ENCODE results near the gene ZNF568. TPM values are rescaled to one million over a fixed set of nuclear protein-coding genes. Genes with fewer than 3 reads are reported as not detected.

The ZNF568 gene
- total and polyA plus RNA-seq, 2 donors from 2014 or later = 6.5 to 13.1 TPM

DNA sequence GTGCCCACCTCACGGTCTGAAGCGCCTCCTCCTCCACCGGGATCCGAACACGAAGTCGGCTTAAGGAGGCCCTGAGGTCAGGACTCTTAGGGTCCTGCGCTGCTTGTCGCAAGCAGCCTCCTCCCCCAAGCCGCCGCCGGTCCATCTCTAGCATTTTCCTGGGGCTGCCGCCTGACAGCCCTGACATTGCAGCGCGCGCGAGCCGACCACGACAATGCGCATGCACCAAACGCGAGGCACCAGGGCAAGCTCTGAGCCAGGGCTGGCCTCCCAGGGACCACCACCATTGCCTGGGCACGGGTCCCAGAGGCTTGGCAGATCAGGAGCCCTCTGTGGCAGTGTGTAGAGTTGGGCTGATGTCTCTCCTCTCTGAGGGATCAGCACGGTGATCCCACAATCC is 98.3 kb downstream of the ZNF568 start:
- no peaks in the 10 kb centered on the region for H3K36me3 ChIP-seq (ENCODE audit: control insufficient read depth in 2 of 3, insufficient read depth in 3 of 3, low read length in 3 of 3)
- H3K4me1 ChIP-seq (ENCODE audit: control insufficient read depth in 2 of 3, insufficient read depth in 2 of 3, low read depth in 1 of 3, low read length in 3 of 3) = no peaks in the 10 kb centered on the region
- TF ChIP-seq, protein P1, sequence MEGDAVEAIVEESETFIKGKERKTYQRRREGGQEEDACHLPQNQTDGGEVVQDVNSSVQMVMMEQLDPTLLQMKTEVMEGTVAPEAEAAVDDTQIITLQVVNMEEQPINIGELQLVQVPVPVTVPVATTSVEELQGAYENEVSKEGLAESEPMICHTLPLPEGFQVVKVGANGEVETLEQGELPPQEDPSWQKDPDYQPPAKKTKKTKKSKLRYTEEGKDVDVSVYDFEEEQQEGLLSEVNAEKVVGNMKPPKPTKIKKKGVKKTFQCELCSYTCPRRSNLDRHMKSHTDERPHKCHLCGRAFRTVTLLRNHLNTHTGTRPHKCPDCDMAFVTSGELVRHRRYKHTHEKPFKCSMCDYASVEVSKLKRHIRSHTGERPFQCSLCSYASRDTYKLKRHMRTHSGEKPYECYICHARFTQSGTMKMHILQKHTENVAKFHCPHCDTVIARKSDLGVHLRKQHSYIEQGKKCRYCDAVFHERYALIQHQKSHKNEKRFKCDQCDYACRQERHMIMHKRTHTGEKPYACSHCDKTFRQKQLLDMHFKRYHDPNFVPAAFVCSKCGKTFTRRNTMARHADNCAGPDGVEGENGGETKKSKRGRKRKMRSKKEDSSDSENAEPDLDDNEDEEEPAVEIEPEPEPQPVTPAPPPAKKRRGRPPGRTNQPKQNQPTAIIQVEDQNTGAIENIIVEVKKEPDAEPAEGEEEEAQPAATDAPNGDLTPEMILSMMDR (IDR thresholded peaks at IDR 0.05; ENCODE audit: borderline replicate concordance, extremely low read depth, insufficient read depth) = no peak
- H3K27ac ChIP-seq (ENCODE audit: low read depth in 2 of 2, low read length in 2 of 2) = no peak overlapping the region
- peaks cover 0 to 42% (median 3%) of the 10 kb centered on the region in 3 donors for H3K9me3 ChIP-seq (ENCODE audit: control insufficient read depth in 2 of 3, insufficient read depth in 1 of 3, low read length in 3 of 3)
- no peak for FAIRE-seq
- H3K27me3 ChIP-seq (ENCODE audit: control insufficient read depth, insufficient read depth, low read length) = no peaks in the 10 kb centered on the region
- DNase-seq = no peak
- intact Hi-C loops (cut with DNase I) = no loop called here
- H3K9ac ChIP-seq (ENCODE audit: low read length in 3 of 3) = no peak overlapping the region
- H3K4me3 ChIP-seq (ENCODE audit: low read length in 3 of 3) = no peak overlapping the region

DNA sequence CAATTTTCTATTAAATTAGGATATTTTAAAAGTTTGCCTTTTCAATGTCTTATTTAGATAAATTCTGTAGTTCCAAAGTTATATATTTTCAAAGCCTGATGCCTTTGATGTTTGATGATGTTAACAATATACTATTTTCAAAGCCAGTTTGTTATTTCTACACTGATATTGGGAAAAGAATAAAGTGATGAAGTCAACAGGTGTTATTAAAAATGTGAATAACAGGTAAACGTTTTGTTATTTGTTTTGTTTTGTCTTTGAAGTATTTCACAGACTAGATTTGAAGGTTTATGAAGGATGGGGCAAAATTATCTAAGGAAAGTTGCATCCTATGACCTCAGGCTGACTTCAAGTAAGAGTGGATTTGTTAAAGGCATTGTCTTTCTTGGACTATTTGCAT is 129.0 kb downstream of the ZNF568 start:
- H3K4me3 ChIP-seq (ENCODE audit: low read length in 3 of 3) = no peak overlapping the region
- H3K9ac ChIP-seq (ENCODE audit: low read length in 3 of 3) = no peak overlapping the region
- peaks cover 0 to 2% (median 0%) of the 10 kb centered on the region in 3 donors for H3K9me3 ChIP-seq (ENCODE audit: control insufficient read depth in 2 of 3, insufficient read depth in 1 of 3, low read length in 3 of 3)
- H3K36me3 ChIP-seq (ENCODE audit: control insufficient read depth in 2 of 3, insufficient read depth in 3 of 3, low read length in 3 of 3) = no peaks in the 10 kb centered on the region
- intact Hi-C loops (cut with DNase I) = no loop called here
- DNase-seq (no peak), FAIRE-seq (no peak)
- TF ChIP-seq, protein P1 (IDR thresholded peaks at IDR 0.05; ENCODE audit: borderline replicate concordance, extremely low read depth, insufficient read depth) = no peak
- H3K27ac ChIP-seq (ENCODE audit: low read depth in 2 of 2, low read length in 2 of 2) = no peak overlapping the region
- H3K27me3 ChIP-seq (ENCODE audit: control insufficient read depth, insufficient read depth, low read length) = no peaks in the 10 kb centered on the region
- H3K4me1 ChIP-seq (ENCODE audit: control insufficient read depth in 2 of 3, insufficient read depth in 2 of 3, low read depth in 1 of 3, low read length in 3 of 3) = no peaks in the 10 kb centered on the region

Other genes starting within 250 kb of the ZNF568 start
- 11.8 TPM for gene ZNF461, start 249.5 kb upstream of the ZNF568 start, total RNA-seq
- 3.2 TPM for gene ZNF461, start 249.5 kb upstream of the ZNF568 start, polyA plus RNA-seq (ENCODE audit: insufficient read depth, low read depth, low replicate concordance)
- 9.8 TPM for gene ZNF567, start 228.7 kb upstream of the ZNF568 start, total RNA-seq
- gene ZNF567, start 228.7 kb upstream of the ZNF568 start, polyA plus RNA-seq (ENCODE audit: insufficient read depth, low read depth, low replicate concordance) = 4.0 TPM
- gene ZNF850, start 143.5 kb upstream of the ZNF568 start, total RNA-seq = 4.2 TPM
- 0.09 TPM for gene ZNF850, start 143.5 kb upstream of the ZNF568 start, polyA plus RNA-seq (ENCODE audit: insufficient read depth, low read depth, low replicate concordance)
- gene ZNF790, start 77.9 kb upstream of the ZNF568 start, total RNA-seq = 9.5 TPM
- 4.6 TPM for gene ZNF790, start 77.9 kb upstream of the ZNF568 start, polyA plus RNA-seq (ENCODE audit: insufficient read depth, low read depth, low replicate concordance)
- gene ZNF345, start 65.5 kb upstream of the ZNF568 start, total RNA-seq = 8.5 TPM
- 2.0 TPM for gene ZNF345, start 65.5 kb upstream of the ZNF568 start, polyA plus RNA-seq (ENCODE audit: insufficient read depth, low read depth, low replicate concordance)
- 4.4 TPM for gene ZNF829, start within 50 bp of the ZNF568 start, total RNA-seq
- 1.2 TPM for gene ZNF829, start within 50 bp of the ZNF568 start, polyA plus RNA-seq (ENCODE audit: insufficient read depth, low read depth, low replicate concordance)
- gene ZNF420, start 162.1 kb downstream of the ZNF568 start, total RNA-seq = 11.9 TPM
- gene ZNF420, start 162.1 kb downstream of the ZNF568 start, polyA plus RNA-seq (ENCODE audit: insufficient read depth, low read depth, low replicate concordance) = 5.9 TPM

Measured in kidney (tissue), 14 donors.